Panc1 (cell line): Measurements from ENCODE around the gene IL24.

Experiments used
- POLR2AphosphoS5 ChIP-seq: IDR thresholded peaks from 2 replicates; pipeline ENCODE4 v1.6.1; 2012; ENCODE audit warnings: mild to moderate bottlenecking, low read depth, low read length, moderate library complexity
- TCF7L2 ChIP-seq: IDR thresholded peaks from 2 replicates; pipeline ENCODE4 v1.6.1; 2011; ENCODE audit warnings: mild to moderate bottlenecking, low read depth, low read length, inconsistent platforms

GRCh38 chr1:206908038-206908437, 10.8 kb downstream of the IL24 start:
- no peak for TF ChIP-seq POLR2AphosphoS5
- TF ChIP-seq TCF7L2, result no peak
